Inflammatory macrophage (primary cell): ENCODE data around the gene CEP126.

ENCODE experiments used
- DNase-seq, 2 donors: peaks; one replicate each; pipeline ENCODE4 v3.0.0-alpha.2; 2020 to 2022
- total RNA-seq, 18 experiments: gene quantifications; one replicate each; lab custom pipeline; 2026; ENCODE audit warnings: mixed read lengths in 6 of 18, inconsistent platforms in 2 of 18; lab: John Stamatoyannopoulos, UW

CEP126 gene
- 0 to 0.25 (median 0.07) reads per million in 18 experiments for total RNA-seq

- peak; percentile 81 to 84 for DNase-seq
Observed at GRCh38 chr11:101914738-101915426, at the start of gene CEP126. Gene CEP126, plus strand, starts transcription at chr11:101915010. Its CDS starts 275 bp downstream, at chr11:101915285.

GRCh38 chr11:101866619-101867491 is 48.0 kb upstream of the CEP126 start:
- no peak for DNase-seq

- DNase-seq = no peak
Observed at GRCh38 chr11:101867951-101868350, 46.9 kb upstream of the CEP126 start.

GRCh38 chr11:101870510-101870909 is 44.3 kb upstream of the CEP126 start:
- DNase-seq = no peak

GRCh38 chr11:101872171-101872882 is 42.5 kb upstream of the CEP126 start:
- no peak for DNase-seq

GRCh38 chr11:101880222-101880621 is 34.6 kb upstream of the CEP126 start:
- peak in 1 of 2 donors; percentile 5 for DNase-seq

- DNase-seq = no peak
Observed at GRCh38 chr11:101881586-101881985, 33.2 kb upstream of the CEP126 start.

- no peak for DNase-seq
Observed at GRCh38 chr11:101885631-101886030, 29.2 kb upstream of the CEP126 start.

GRCh38 chr11:101889767-101890166 is 25.0 kb upstream of the CEP126 start:
- no peak for DNase-seq

GRCh38 chr11:101894505-101894904 is 20.3 kb upstream of the CEP126 start:
- DNase-seq = no peak

GRCh38 chr11:101907815-101908214 is 7.0 kb upstream of the CEP126 start:
- DNase-seq = no peak

- no peak for DNase-seq
Observed at GRCh38 chr11:101909087-101909486, 5.7 kb upstream of the CEP126 start.

- no peak for DNase-seq
Observed at GRCh38 chr11:101912823-101913284, 2.0 kb upstream of the CEP126 start.

GRCh38 chr11:101913656-101914055 is 1.2 kb upstream of the CEP126 start:
- no peak for DNase-seq

GRCh38 chr11:101914341-101914737 is 471 bp upstream of the CEP126 start:
- no peak for DNase-seq

- peak; percentile 15 to 56 for DNase-seq
Observed at GRCh38 chr11:101915791-101916291, 1.0 kb downstream of the CEP126 start.

GRCh38 chr11:101916422-101916821 is 1.6 kb downstream of the CEP126 start, which contains the start of gene ANGPTL5:
Gene ANGPTL5, minus strand, starts transcription at chr11:101916522. Its CDS starts 8,613 bp downstream, at chr11:101907909.
- DNase-seq = no peak

- DNase-seq = no peak
Observed at GRCh38 chr11:101917226-101917625, 2.4 kb downstream of the CEP126 start.

GRCh38 chr11:101920992-101921391 is 6.2 kb downstream of the CEP126 start:
- DNase-seq = no peak

- DNase-seq = no peak
Observed at GRCh38 chr11:101923554-101923953, 8.7 kb downstream of the CEP126 start.

GRCh38 chr11:101929294-101929915 is 14.6 kb downstream of the CEP126 start:
- DNase-seq = no peak

- no peak for DNase-seq
Observed at GRCh38 chr11:101931692-101932091, 16.9 kb downstream of the CEP126 start.
